IMR-90 (cell line): ENCODE results near the gene TMEM50A. TPM values are rescaled to one million over a fixed set of nuclear protein-coding genes. Genes with fewer than 3 reads are reported as not detected.

Source experiments
- ATAC-seq: fragments of 200-7000 bp; cut with Tn5 transposase; 2 replicates; pipeline ENCODE4 v1.9.1; 2020; ENCODE audit warnings: low read depth, mild to moderate bottlenecking, moderate library complexity
- BruUV-seq: library from RNA; stranded (reverse); fragments of 400-500 nt; replicated peaks from 2 replicates; lab custom pipeline; 2021; lab: Mats Ljungman, UMichigan
- CTCF ChIA-PET: fragments of 300-600 bp; formaldehyde crosslinking; extraction: SDS; loops from one replicate; lab custom pipeline; 2021; ENCODE audit warnings: antibody characterized with exemption; lab: Yijun Ruan, JAX
- POLR2A ChIA-PET: fragments of 300-600 bp; sonication (Branson Sonifier 250); formaldehyde crosslinking; loops from one replicate; lab custom pipeline; 2022; ENCODE audit warnings: antibody characterized with exemption; ENCODE audit not compliant: unreplicated experiment; lab: Charles Lee
- DNase-seq: peaks from one replicate; pipeline ENCODE4 v3.0.0; 2013
- H2AFZ ChIP-seq: replicated peaks from 2 replicates; pipeline ENCODE3; 2013; ENCODE audit warnings: low read length, mild to moderate bottlenecking; ENCODE audit not compliant: poor library complexity
- H2AK5ac ChIP-seq: 2 replicates; pipeline ENCODE4 v1.6.1; 2013; ENCODE audit warnings: low read depth, low read length, inconsistent platforms
- H2AK9ac ChIP-seq: replicated peaks from 2 replicates; pipeline ENCODE3; 2013; ENCODE audit warnings: mild to moderate bottlenecking, low read depth, low read length, moderate library complexity; ENCODE audit not compliant: poor library complexity
- H2BK120ac ChIP-seq: 2 replicates; pipeline ENCODE4 v1.6.1; 2013; ENCODE audit warnings: low read depth, low read length, inconsistent platforms
- H2BK15ac ChIP-seq: 3 replicates; pipeline ENCODE4 v1.6.1; 2013; ENCODE audit warnings: low read depth, low read length, inconsistent platforms
- H2BK20ac ChIP-seq: 2 replicates; pipeline ENCODE4 v1.6.1; 2013; ENCODE audit warnings: low read depth, mild to moderate bottlenecking, inconsistent platforms, low read length, moderate library complexity
- H2BK5ac ChIP-seq: 2 replicates; pipeline ENCODE4 v1.6.1; 2013; ENCODE audit warnings: mild to moderate bottlenecking, low read depth, low read length, inconsistent platforms; ENCODE audit not compliant: poor library complexity, severe bottlenecking
- H3K14ac ChIP-seq: replicated peaks from 2 replicates; pipeline ENCODE4 v1.6.1; 2013; ENCODE audit warnings: low read depth, low read length, inconsistent platforms
- H3K18ac ChIP-seq: 2 replicates; pipeline ENCODE4 v1.6.1; 2013; ENCODE audit warnings: low read depth, low read length, control low read depth
- H3K23ac ChIP-seq: 2 replicates; pipeline ENCODE4 v1.6.1; 2013; ENCODE audit warnings: low read depth, low read length, inconsistent platforms
- H3K27ac ChIP-seq: 2 replicates; pipeline ENCODE4 v1.5.1; 2013; ENCODE audit warnings: mild to moderate bottlenecking, control low read depth, low read length; ENCODE audit not compliant: insufficient read depth
- H3K27me3 ChIP-seq: 2 replicates; pipeline ENCODE4 v1.6.1; 2013; ENCODE audit warnings: low read length; ENCODE audit not compliant: control insufficient read depth, insufficient read depth
- H3K36me3 ChIP-seq: 2 replicates; pipeline ENCODE4 v1.6.1; 2013; ENCODE audit warnings: low read length, mixed read lengths; ENCODE audit not compliant: control insufficient read depth, insufficient read depth
- H3K4ac ChIP-seq: 2 replicates; pipeline ENCODE4 v1.6.1; 2013; ENCODE audit warnings: low read depth, low read length, inconsistent platforms
- H3K4me1 ChIP-seq: 2 replicates; pipeline ENCODE4 v1.6.1; 2013; ENCODE audit warnings: low read length, mixed read lengths; ENCODE audit not compliant: control insufficient read depth, insufficient read depth
- H3K4me2 ChIP-seq: 2 replicates; pipeline ENCODE4 v1.6.1; 2013; ENCODE audit warnings: low read depth, mild to moderate bottlenecking, control low read depth, low read length, moderate library complexity
- H3K4me3 ChIP-seq: 2 replicates; pipeline ENCODE4 v1.5.1; 2013; ENCODE audit warnings: low read depth, mild to moderate bottlenecking, control low read depth, low read length, moderate library complexity; ENCODE audit not compliant: insufficient read depth
- H3K56ac ChIP-seq: 2 replicates; pipeline ENCODE4 v1.6.1; 2013; ENCODE audit warnings: low read length, inconsistent platforms; ENCODE audit not compliant: insufficient read depth; ENCODE audit errors: extremely low read depth
- H3K79me1 ChIP-seq, 2 experiments: 2 replicates each; pipeline ENCODE4 v1.6.1; 2013; ENCODE audit warnings: low read length in 2 of 2, inconsistent platforms in 1 of 2, low read depth in 1 of 2
- H3K9ac ChIP-seq: 2 replicates; pipeline ENCODE4 v1.6.1; 2013; ENCODE audit warnings: low read depth, low read length, control low read depth
- H3K9me1 ChIP-seq: 2 replicates; pipeline ENCODE4 v1.6.1; 2013; ENCODE audit warnings: low read length, inconsistent platforms; ENCODE audit not compliant: insufficient read depth
- H3K9me3 ChIP-seq: 2 replicates; pipeline ENCODE4 v1.6.1; 2013; ENCODE audit warnings: low read length; ENCODE audit not compliant: control insufficient read depth, insufficient read depth
- H4K20me1 ChIP-seq: 2 replicates; pipeline ENCODE4 v1.6.1; 2013; ENCODE audit warnings: low read length, inconsistent platforms; ENCODE audit not compliant: insufficient read depth
- H4K5ac ChIP-seq: 2 replicates; pipeline ENCODE4 v1.6.1; 2013; ENCODE audit warnings: mild to moderate bottlenecking, low read depth, low read length, control low read depth
- H4K8ac ChIP-seq, 2 experiments: 2 replicates each; pipeline ENCODE4 v1.6.1; 2013; ENCODE audit warnings: low read depth in 2 of 2, low read length in 2 of 2, control low read depth in 1 of 2, inconsistent platforms in 1 of 2
- H4K91ac ChIP-seq: 2 replicates; pipeline ENCODE4 v1.6.1; 2013; ENCODE audit warnings: low read depth, low read length, inconsistent platforms; ENCODE audit not compliant: insufficient read depth
- CEBPB ChIP-seq: IDR thresholded peaks from 2 replicates; pipeline ENCODE4 v1.6.1; 2012; ENCODE audit warnings: low read depth, low read length, improper control_type of control experiment
- CHD1 ChIP-seq: IDR thresholded peaks from 2 replicates; pipeline ENCODE4 v1.6.1; 2012; ENCODE audit warnings: low read depth, low read length, improper control_type of control experiment
- FOS ChIP-seq: fragments of 150-350 bp; IDR thresholded peaks from 2 replicates; pipeline ENCODE4 v1.6.1; 2016; ENCODE audit warnings: low read depth, low read length
- MAFK ChIP-seq: IDR thresholded peaks from 2 replicates; pipeline ENCODE4 v1.6.1; 2012; ENCODE audit warnings: low read depth, low read length, improper control_type of control experiment
- MXI1 ChIP-seq: IDR thresholded peaks from 2 replicates; pipeline ENCODE4 v1.6.1; 2012; ENCODE audit warnings: low read depth, mild to moderate bottlenecking, low read length, moderate library complexity, borderline replicate concordance
- NFE2L2 ChIP-seq: fragments of 150-350 bp; IDR thresholded peaks from 2 replicates; pipeline ENCODE4 v1.6.1; 2016; ENCODE audit warnings: low read depth, mild to moderate bottlenecking, low read length
- POLR2A ChIP-seq: IDR thresholded peaks from 2 replicates; pipeline ENCODE4 v1.6.1; 2012; ENCODE audit warnings: mild to moderate bottlenecking, low read depth, low read length
- RAD21 ChIP-seq: IDR thresholded peaks from 2 replicates; pipeline ENCODE4 v1.6.1; 2012; ENCODE audit warnings: low read length, improper control_type of control experiment
- RCOR1 ChIP-seq: IDR thresholded peaks from 2 replicates; pipeline ENCODE4 v1.6.1; 2012; ENCODE audit warnings: mild to moderate bottlenecking, low read length, improper control_type of control experiment; ENCODE audit not compliant: insufficient replicate concordance
- RFX5 ChIP-seq: IDR thresholded peaks from 2 replicates; pipeline ENCODE4 v1.8.0; 2012; ENCODE audit warnings: low read depth, mild to moderate bottlenecking, low read length, moderate library complexity
- SMC3 ChIP-seq: fragments of 150-350 bp; IDR thresholded peaks from 2 replicates; pipeline ENCODE4 v1.6.1; 2016; ENCODE audit warnings: low read depth, mild to moderate bottlenecking, antibody characterized with exemption, low read length, moderate library complexity
- WGBS, 2 experiments: methylation state at CpG; one replicate each; pipeline versions ENCODE4 v1.1.5 to v1.1.7; 2013; ENCODE audit warnings: missing lambda C conversion rate in 2 of 2; ENCODE audit not compliant: insufficient read length in 1 of 2; ENCODE audit errors: extremely low coverage in 2 of 2; 5-methylcytosine and 5-hydroxymethylcytosine counted together
- dilution Hi-C: fragments of 300-500 bp; cut with HindIII; formaldehyde crosslinking; loops from one replicate; pipeline ENCODE4 v1.14.3; 2018; ENCODE audit warnings: low sequenced_read_pairs; ENCODE audit not compliant: unreplicated experiment
- in situ Hi-C: fragments of 300-500 bp; cut with MboI; formaldehyde crosslinking; loops from 3 replicates; pipeline ENCODE4 v1.14.3; 2019; ENCODE audit warnings: low sequenced_read_pairs, inconsistent platforms, mixed read lengths
- intact Hi-C: fragments of 100-400 bp; cut with micrococcal nuclease; formaldehyde crosslinking; loops from 2 replicates; pipeline ENCODE4 v1.10.0; 2022
- polyA plus RNA-seq, 3 experiments: library from polyadenylated mRNA; depleted of rRNA; stranded (reverse); fragments of >200 nt; gene quantifications; 2 replicates each; pipeline ENCODE4 v1.2.3, GENCODE V29; 2012; ENCODE audit warnings: low replicate concordance in 1 of 3
- total RNA-seq: library from RNA; depleted of rRNA; stranded (reverse); fragments of >200 nt; gene quantifications from 2 replicates; pipeline ENCODE4 v1.2.3, GENCODE V29; 2012
- TF ChIP-seq, protein P1 (sequence below): fragments of 150-350 bp; IDR thresholded peaks from 2 replicates; pipeline ENCODE4 v1.6.1; 2017; ENCODE audit warnings: mild to moderate bottlenecking, antibody characterized with exemption, low read length, low read depth
- TF ChIP-seq, protein P2 (sequence below): fragments of 150-350 bp; IDR thresholded peaks from 2 replicates; pipeline ENCODE4 v1.6.1; 2016; ENCODE audit warnings: low read depth, mild to moderate bottlenecking, low read length, moderate library complexity, borderline replicate concordance

TMEM50A gene
- total and polyA plus RNA-seq, 2 of the 4 experiments (the other 2 are of a cell fraction) = 48.4 to 63.9 TPM

DNA sequence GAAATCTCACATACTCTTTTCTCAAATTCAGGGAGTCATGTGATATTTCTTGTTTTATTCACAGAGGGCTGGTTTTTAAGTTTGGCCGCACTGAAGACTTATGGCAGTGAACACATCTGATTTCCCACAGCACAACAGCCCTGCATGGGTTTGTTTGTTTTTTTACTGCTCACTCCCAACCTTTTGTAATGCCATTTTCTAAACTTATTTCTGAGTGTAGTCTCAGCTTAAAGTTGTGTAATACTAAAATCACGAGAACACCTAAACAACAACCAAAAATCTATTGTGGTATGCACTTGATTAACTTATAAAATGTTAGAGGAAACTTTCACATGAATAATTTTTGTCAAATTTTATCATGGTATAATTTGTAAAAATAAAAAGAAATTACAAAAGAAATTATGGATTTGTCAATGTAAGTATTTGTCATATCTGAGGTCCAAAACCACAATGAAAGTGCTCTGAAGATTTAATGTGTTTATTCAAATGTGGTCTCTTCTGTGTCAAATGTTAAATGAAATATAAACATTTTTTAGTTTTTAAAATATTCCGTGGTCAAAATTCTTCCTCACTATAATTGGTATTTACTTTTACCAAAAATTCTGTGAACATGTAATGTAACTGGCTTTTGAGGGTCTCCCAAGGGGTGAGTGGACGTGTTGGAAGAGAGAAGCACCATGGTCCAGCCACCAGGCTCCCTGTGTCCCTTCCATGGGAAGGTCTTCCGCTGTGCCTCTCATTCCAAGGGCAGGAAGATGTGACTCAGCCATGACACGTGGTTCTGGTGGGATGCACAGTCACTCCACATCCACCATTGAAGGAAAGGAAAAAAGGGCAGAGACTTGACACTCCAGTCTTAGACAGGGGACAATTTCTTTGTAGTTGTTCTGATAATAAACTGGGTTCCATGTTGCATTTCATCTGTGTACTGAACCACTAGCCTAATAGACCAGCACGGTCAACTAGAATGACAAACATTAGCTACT, 22.8 kb downstream of the TMEM50A start:
- Histone ChIP-seq H2BK20ac (peak overlapping the region; percentile 84), H3K4ac (peak overlapping the region; percentile 82), H3K14ac (peak overlapping the region; percentile 74; the same call in 1 of the 2 replicates), H4K5ac (no peak overlapping the region), H3K9me1 (peaks cover 18% of the 10 kb centered on the region), H3K27ac (no peak overlapping the region), H2AFZ (no peak overlapping the region), H3K23ac (peak overlapping the region; percentile 87), H3K4me2 (peak overlapping the region; percentile 55; the same call in 1 of the 2 replicates), H3K4me3 (no peak overlapping the region), H4K91ac (peak overlapping the region; percentile 48), H3K56ac (no peak overlapping the region), H3K18ac (peak overlapping the region; percentile 44; the same call in 1 of the 2 replicates), H3K4me1 (peaks cover 9% of the 10 kb centered on the region), H2BK120ac (peak overlapping the region; percentile 68), H2AK5ac (peak overlapping the region; percentile 14), H3K9me3 (no peaks in the 10 kb centered on the region), H3K27me3 (no peaks in the 10 kb centered on the region), H2BK15ac (peak overlapping the region; percentile 26; the same call in 1 of the 3 replicates), H3K36me3 (peaks cover 20% of the 10 kb centered on the region), H2BK5ac (peak overlapping the region; percentile 75), H4K8ac (peak overlapping the region in 1 of 2 experiments; percentile 52; a peak in 1 of 4 replicates), H4K20me1 (peaks cover 3% of the 10 kb centered on the region; the same call in 1 of the 2 replicates), H3K9ac (no peak overlapping the region), H2AK9ac (no peak overlapping the region), H3K79me1 (peaks cover 10 to 39% of the 10 kb centered on the region in 2 experiments; a peak in 3 of 4 replicates)
- intact Hi-C loops = no loop called here
- ATAC-seq = peak; percentile 72
- dilution Hi-C loops = no loop called here
- ChIA-PET CTCF (no interaction called here), POLR2A (no interaction called here)
- no CpG with 5 or more reads among the region's 7 CpGs for WGBS, 2 experiments
- DNase-seq = peak; percentile 87
- in situ Hi-C loops = no loop called here
- BruUV-seq = TSS peak; percentile 81
- 0 out of 2 replicates have a peak, but pooled peaks have one; percentile 3 for TF ChIP-seq MAFK
- peak; percentile 47; the same call in 1 of the 2 replicates for TF ChIP-seq MXI1
- TF ChIP-seq NFE2L2 = peak; percentile 63; the same call in 1 of the 2 replicates
- peak; percentile 60 for TF ChIP-seq FOS
- TF ChIP-seq SMC3 = no peak
- TF ChIP-seq, protein P1, sequence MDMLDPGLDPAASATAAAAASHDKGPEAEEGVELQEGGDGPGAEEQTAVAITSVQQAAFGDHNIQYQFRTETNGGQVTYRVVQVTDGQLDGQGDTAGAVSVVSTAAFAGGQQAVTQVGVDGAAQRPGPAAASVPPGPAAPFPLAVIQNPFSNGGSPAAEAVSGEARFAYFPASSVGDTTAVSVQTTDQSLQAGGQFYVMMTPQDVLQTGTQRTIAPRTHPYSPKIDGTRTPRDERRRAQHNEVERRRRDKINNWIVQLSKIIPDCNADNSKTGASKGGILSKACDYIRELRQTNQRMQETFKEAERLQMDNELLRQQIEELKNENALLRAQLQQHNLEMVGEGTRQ = peak; percentile 86
- TF ChIP-seq, protein P2, sequence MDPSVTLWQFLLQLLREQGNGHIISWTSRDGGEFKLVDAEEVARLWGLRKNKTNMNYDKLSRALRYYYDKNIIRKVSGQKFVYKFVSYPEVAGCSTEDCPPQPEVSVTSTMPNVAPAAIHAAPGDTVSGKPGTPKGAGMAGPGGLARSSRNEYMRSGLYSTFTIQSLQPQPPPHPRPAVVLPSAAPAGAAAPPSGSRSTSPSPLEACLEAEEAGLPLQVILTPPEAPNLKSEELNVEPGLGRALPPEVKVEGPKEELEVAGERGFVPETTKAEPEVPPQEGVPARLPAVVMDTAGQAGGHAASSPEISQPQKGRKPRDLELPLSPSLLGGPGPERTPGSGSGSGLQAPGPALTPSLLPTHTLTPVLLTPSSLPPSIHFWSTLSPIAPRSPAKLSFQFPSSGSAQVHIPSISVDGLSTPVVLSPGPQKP = no peak
- TF ChIP-seq RAD21 = 0 out of 2 replicates have a peak, but pooled peaks have one; percentile 7
- no peak for TF ChIP-seq POLR2A
- peak; percentile 49 for TF ChIP-seq RCOR1
- TF ChIP-seq CEBPB = peak; percentile 84
- no peak for TF ChIP-seq CHD1
- no peak for TF ChIP-seq RFX5
